ENCODE measurements around the gene PRELID2.
"Not testable (repeated sequence)": the region's sequence is repeated elsewhere in the genome, so short reads cannot be mapped to it uniquely, and the experiment has no call there.

Gene PRELID2

GRCh38 chr5:145834917-145835847 lies at the start of gene PRELID2:
Gene PRELID2 (minus strand): TSS chr5:145835342. CDS start chr5:145835251, 91 bp downstream.
- H3K9me3 ChIP-seq (ENCODE audit: control insufficient read depth in 1 of 2, low read length in 2 of 2): no peaks in the 10 kb centered on the region
- H3K4me1 ChIP-seq (ENCODE audit: control insufficient read depth in 1 of 2, insufficient read depth in 2 of 2, low read length in 2 of 2): peaks cover 0 to 20% of the 10 kb centered on the region in 2 donors
- peak within 1 kb of the TSS; percentile 80 for H3K27ac ChIP-seq (ENCODE audit: low read length)
- H3K4me3 ChIP-seq (ENCODE audit: low read depth in 1 of 2, low read length in 2 of 2): peak within 1 kb of the TSS; percentile 79 to 92
- no peaks in the 10 kb centered on the region for H3K36me3 ChIP-seq (ENCODE audit: control insufficient read depth in 1 of 2, insufficient read depth in 2 of 2, low read length in 2 of 2)
- H3K27me3 ChIP-seq (ENCODE audit: low read depth, low read length): no peaks in the 10 kb centered on the region

DNA sequence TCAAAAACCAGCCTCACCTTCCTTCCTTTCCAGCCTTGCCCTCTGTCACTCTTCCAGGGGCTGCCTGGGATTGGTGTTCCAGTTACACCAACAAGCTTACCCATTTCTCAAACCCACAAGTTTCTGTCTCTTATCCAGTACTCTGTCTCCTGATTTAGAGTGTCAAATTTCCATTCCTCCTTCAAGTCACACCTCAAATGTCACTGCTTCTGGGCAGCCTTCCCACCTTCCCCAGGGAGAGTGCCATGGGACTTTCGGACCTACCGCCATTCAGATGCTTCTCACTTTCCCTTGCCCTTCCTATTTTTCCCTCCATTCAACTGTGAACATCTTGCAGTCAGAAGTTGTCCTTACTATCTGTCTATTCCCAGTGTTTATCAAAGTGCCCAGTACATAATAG lies 39.6 kb upstream of the PRELID2 start:
- Histone ChIP-seq H3K36me3 (ENCODE audit: control insufficient read depth in 1 of 2, insufficient read depth in 2 of 2, low read length in 2 of 2) (no peaks in the 10 kb centered on the region), H3K4me1 (ENCODE audit: control insufficient read depth in 1 of 2, insufficient read depth in 2 of 2, low read length in 2 of 2) (no peaks in the 10 kb centered on the region), H3K27me3 (ENCODE audit: low read depth, low read length) (no peaks in the 10 kb centered on the region), H3K9me3 (ENCODE audit: control insufficient read depth in 1 of 2, low read length in 2 of 2) (no peaks in the 10 kb centered on the region), H3K4me3 (ENCODE audit: low read depth in 1 of 2, low read length in 2 of 2) (no peak overlapping the region), H3K27ac (ENCODE audit: low read length) (no peak overlapping the region)

GRCh38 chr5:145872914-145873313 lies 37.8 kb upstream of the PRELID2 start, which contains the start of gene GRXCR2:
Gene GRXCR2 (minus strand): TSS chr5:145873014. CDS start chr5:145872968, 46 bp downstream.
- Histone ChIP-seq H3K4me1 (ENCODE audit: control insufficient read depth in 1 of 2, insufficient read depth in 2 of 2, low read length in 2 of 2) (no peaks in the 10 kb centered on the region), H3K9me3 (ENCODE audit: control insufficient read depth in 1 of 2, low read length in 2 of 2) (no peaks in the 10 kb centered on the region), H3K27me3 (ENCODE audit: low read depth, low read length) (no peaks in the 10 kb centered on the region), H3K36me3 (ENCODE audit: control insufficient read depth in 1 of 2, insufficient read depth in 2 of 2, low read length in 2 of 2) (no peaks in the 10 kb centered on the region), H3K27ac (ENCODE audit: low read length) (no peak within 1 kb of the TSS), H3K4me3 (ENCODE audit: low read depth in 1 of 2, low read length in 2 of 2) (no peak within 1 kb of the TSS)

DNA sequence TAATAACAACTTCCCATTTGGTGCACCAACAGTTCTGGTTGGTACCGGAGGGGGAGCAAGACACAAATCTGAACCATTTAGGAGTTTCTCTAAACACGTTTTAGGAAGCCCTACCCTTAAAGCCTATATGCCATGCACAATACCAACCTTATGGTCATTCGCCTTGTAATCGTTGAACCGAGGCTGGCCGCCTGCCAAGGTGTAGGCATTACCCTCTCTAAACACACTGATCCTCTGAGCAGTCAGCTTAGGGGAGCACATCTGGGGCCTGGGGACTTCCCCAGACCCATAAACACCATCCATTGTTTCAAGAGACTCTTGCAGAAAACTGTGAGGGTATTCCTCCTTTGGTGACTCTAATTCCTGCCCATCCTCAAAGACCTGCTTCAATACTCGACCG lies 37.3 kb upstream of the PRELID2 start:
- Histone ChIP-seq H3K36me3 (ENCODE audit: control insufficient read depth in 1 of 2, insufficient read depth in 2 of 2, low read length in 2 of 2) (no peaks in the 10 kb centered on the region), H3K4me1 (ENCODE audit: control insufficient read depth in 1 of 2, insufficient read depth in 2 of 2, low read length in 2 of 2) (no peaks in the 10 kb centered on the region), H3K4me3 (ENCODE audit: low read depth in 1 of 2, low read length in 2 of 2) (no peak overlapping the region), H3K27ac (ENCODE audit: low read length) (no peak overlapping the region), H3K27me3 (ENCODE audit: low read depth, low read length) (no peaks in the 10 kb centered on the region), H3K9me3 (ENCODE audit: control insufficient read depth in 1 of 2, low read length in 2 of 2) (no peaks in the 10 kb centered on the region)

GRCh38 chr5:145869753-145870152 lies 34.6 kb upstream of the PRELID2 start:
- no peaks in the 10 kb centered on the region for H3K27me3 ChIP-seq (ENCODE audit: low read depth, low read length)
- H3K27ac ChIP-seq (ENCODE audit: low read length): no peak overlapping the region
- no peaks in the 10 kb centered on the region for H3K36me3 ChIP-seq (ENCODE audit: control insufficient read depth in 1 of 2, insufficient read depth in 2 of 2, low read length in 2 of 2)
- no peaks in the 10 kb centered on the region for H3K4me1 ChIP-seq (ENCODE audit: control insufficient read depth in 1 of 2, insufficient read depth in 2 of 2, low read length in 2 of 2)
- H3K9me3 ChIP-seq (ENCODE audit: control insufficient read depth in 1 of 2, low read length in 2 of 2): no peaks in the 10 kb centered on the region
- H3K4me3 ChIP-seq (ENCODE audit: low read depth in 1 of 2, low read length in 2 of 2): no peak overlapping the region

GRCh38 chr5:145867806-145868205 lies 32.7 kb upstream of the PRELID2 start:
- no peaks in the 10 kb centered on the region for H3K36me3 ChIP-seq (ENCODE audit: control insufficient read depth in 1 of 2, insufficient read depth in 2 of 2, low read length in 2 of 2)
- H3K4me3 ChIP-seq (ENCODE audit: low read depth in 1 of 2, low read length in 2 of 2): no peak overlapping the region
- H3K27me3 ChIP-seq (ENCODE audit: low read depth, low read length): no peaks in the 10 kb centered on the region
- no peaks in the 10 kb centered on the region for H3K4me1 ChIP-seq (ENCODE audit: control insufficient read depth in 1 of 2, insufficient read depth in 2 of 2, low read length in 2 of 2)
- no peaks in the 10 kb centered on the region for H3K9me3 ChIP-seq (ENCODE audit: control insufficient read depth in 1 of 2, low read length in 2 of 2)
- no peak overlapping the region for H3K27ac ChIP-seq (ENCODE audit: low read length)

DNA sequence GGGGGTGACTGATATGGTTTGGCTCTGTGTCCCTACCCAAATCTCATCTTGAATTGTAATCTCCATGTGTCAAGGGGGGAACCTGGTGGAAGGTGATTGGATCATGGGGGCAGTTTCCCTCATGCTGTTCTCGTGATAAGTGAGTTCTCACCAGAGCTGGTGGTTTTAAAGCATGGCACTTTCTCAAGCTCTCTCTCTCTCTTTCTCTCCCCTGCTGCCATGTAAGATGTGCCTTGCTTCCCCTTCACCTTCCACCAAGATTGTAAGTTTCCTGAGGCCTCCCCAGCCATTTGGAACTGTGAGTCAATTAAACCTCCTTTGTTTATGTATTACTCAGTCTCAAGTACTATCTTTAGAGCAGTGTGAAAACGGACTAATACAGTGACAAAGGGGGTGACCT lies 29.3 kb upstream of the PRELID2 start:
- not testable (repeated sequence) for H3K9me3 ChIP-seq (ENCODE audit: control insufficient read depth in 1 of 2, low read length in 2 of 2); H3K27me3 ChIP-seq (ENCODE audit: low read depth, low read length); H3K27ac ChIP-seq (ENCODE audit: low read length)

GRCh38 chr5:145863003-145863402 lies 27.9 kb upstream of the PRELID2 start:
- Histone ChIP-seq H3K4me3 (ENCODE audit: low read depth in 1 of 2, low read length in 2 of 2) (no peak overlapping the region), H3K4me1 (ENCODE audit: control insufficient read depth in 1 of 2, insufficient read depth in 2 of 2, low read length in 2 of 2) (no peaks in the 10 kb centered on the region), H3K9me3 (ENCODE audit: control insufficient read depth in 1 of 2, low read length in 2 of 2) (no peaks in the 10 kb centered on the region), H3K27me3 (ENCODE audit: low read depth, low read length) (no peaks in the 10 kb centered on the region), H3K27ac (ENCODE audit: low read length) (no peak overlapping the region), H3K36me3 (ENCODE audit: control insufficient read depth in 1 of 2, insufficient read depth in 2 of 2, low read length in 2 of 2) (no peaks in the 10 kb centered on the region)

More for the DNA sequence above, 29.3 kb upstream of the PRELID2 start:
- not testable (repeated sequence) for H3K4me3 ChIP-seq (ENCODE audit: low read depth in 1 of 2, low read length in 2 of 2); H3K36me3 ChIP-seq (ENCODE audit: control insufficient read depth in 1 of 2, insufficient read depth in 2 of 2, low read length in 2 of 2); H3K4me1 ChIP-seq (ENCODE audit: control insufficient read depth in 1 of 2, insufficient read depth in 2 of 2, low read length in 2 of 2)

GRCh38 chr5:145859897-145860296 lies 24.8 kb upstream of the PRELID2 start:
- no peaks in the 10 kb centered on the region for H3K9me3 ChIP-seq (ENCODE audit: control insufficient read depth in 1 of 2, low read length in 2 of 2)
- no peak overlapping the region for H3K4me3 ChIP-seq (ENCODE audit: low read depth in 1 of 2, low read length in 2 of 2)
- H3K27ac ChIP-seq (ENCODE audit: low read length): no peak overlapping the region
- no peaks in the 10 kb centered on the region for H3K36me3 ChIP-seq (ENCODE audit: control insufficient read depth in 1 of 2, insufficient read depth in 2 of 2, low read length in 2 of 2)
- H3K27me3 ChIP-seq (ENCODE audit: low read depth, low read length): no peaks in the 10 kb centered on the region
- H3K4me1 ChIP-seq (ENCODE audit: control insufficient read depth in 1 of 2, insufficient read depth in 2 of 2, low read length in 2 of 2): peaks cover 0 to 7% of the 10 kb centered on the region in 2 donors

GRCh38 chr5:145859453-145859852 lies 24.3 kb upstream of the PRELID2 start:
- Histone ChIP-seq H3K4me1 (ENCODE audit: control insufficient read depth in 1 of 2, insufficient read depth in 2 of 2, low read length in 2 of 2) (peaks cover 0 to 11% of the 10 kb centered on the region in 2 donors), H3K4me3 (ENCODE audit: low read depth in 1 of 2, low read length in 2 of 2) (no peak overlapping the region)

GRCh38 chr5:145858959-145859358 lies 23.8 kb upstream of the PRELID2 start:
- H3K27me3 ChIP-seq (ENCODE audit: low read depth, low read length): no peaks in the 10 kb centered on the region
- no peaks in the 10 kb centered on the region for H3K36me3 ChIP-seq (ENCODE audit: control insufficient read depth in 1 of 2, insufficient read depth in 2 of 2, low read length in 2 of 2)
- H3K9me3 ChIP-seq (ENCODE audit: control insufficient read depth in 1 of 2, low read length in 2 of 2): no peaks in the 10 kb centered on the region
- H3K4me1 ChIP-seq (ENCODE audit: control insufficient read depth in 1 of 2, insufficient read depth in 2 of 2, low read length in 2 of 2): peaks cover 0 to 12% of the 10 kb centered on the region in 2 donors
- H3K27ac ChIP-seq (ENCODE audit: low read length): no peak overlapping the region
- H3K4me3 ChIP-seq (ENCODE audit: low read depth in 1 of 2, low read length in 2 of 2): no peak overlapping the region

More at GRCh38 chr5:145859453-145859852, 24.3 kb upstream of the PRELID2 start:
- Histone ChIP-seq H3K9me3 (ENCODE audit: control insufficient read depth in 1 of 2, low read length in 2 of 2) (no peaks in the 10 kb centered on the region), H3K27ac (ENCODE audit: low read length) (no peak overlapping the region), H3K36me3 (ENCODE audit: control insufficient read depth in 1 of 2, insufficient read depth in 2 of 2, low read length in 2 of 2) (no peaks in the 10 kb centered on the region), H3K27me3 (ENCODE audit: low read depth, low read length) (no peaks in the 10 kb centered on the region)

Measured in muscle layer of duodenum (tissue), 2 donors.